Mucosa of rectum (tissue), 2 donors: Measurements from ENCODE around the gene BCAR3.

Experiments
- H3K27ac ChIP-seq, 2 donors: one replicate each; pipeline ENCODE4 v1.7.0; 2013; ENCODE audit warnings: inconsistent platforms in 2 of 2, low read depth in 2 of 2, low read length in 2 of 2
- H3K27me3 ChIP-seq, 2 donors: one replicate each; pipeline ENCODE4 v1.7.0; 2013; ENCODE audit warnings: low read length in 2 of 2; ENCODE audit not compliant: control insufficient read depth in 2 of 2, insufficient read depth in 2 of 2
- H3K36me3 ChIP-seq, 2 donors: one replicate each; pipeline ENCODE4 v1.7.0; 2013; ENCODE audit warnings: low read length in 2 of 2; ENCODE audit not compliant: control insufficient read depth in 2 of 2, insufficient read depth in 2 of 2
- H3K4me1 ChIP-seq, 2 donors: one replicate each; pipeline ENCODE4 v1.7.0; 2013; ENCODE audit warnings: low read length in 2 of 2, mild to moderate bottlenecking in 1 of 2; ENCODE audit not compliant: control insufficient read depth in 2 of 2, insufficient read depth in 2 of 2
- H3K4me3 ChIP-seq, 2 donors: one replicate each; pipeline ENCODE4 v1.7.0; 2013; ENCODE audit warnings: low read length in 2 of 2
- H3K9ac ChIP-seq, 2 donors: one replicate each; pipeline ENCODE4 v1.7.0; 2013; ENCODE audit warnings: low read length in 2 of 2, low read depth in 1 of 2, mild to moderate bottlenecking in 1 of 2
- H3K9me3 ChIP-seq, 2 donors: one replicate each; pipeline ENCODE4 v1.7.0; 2013; ENCODE audit warnings: low read length in 2 of 2; ENCODE audit not compliant: control insufficient read depth in 2 of 2
- donor health status: healthy.
- donor health status: Normal muscosa, but diverticular disease.

BCAR3 gene

DNA sequence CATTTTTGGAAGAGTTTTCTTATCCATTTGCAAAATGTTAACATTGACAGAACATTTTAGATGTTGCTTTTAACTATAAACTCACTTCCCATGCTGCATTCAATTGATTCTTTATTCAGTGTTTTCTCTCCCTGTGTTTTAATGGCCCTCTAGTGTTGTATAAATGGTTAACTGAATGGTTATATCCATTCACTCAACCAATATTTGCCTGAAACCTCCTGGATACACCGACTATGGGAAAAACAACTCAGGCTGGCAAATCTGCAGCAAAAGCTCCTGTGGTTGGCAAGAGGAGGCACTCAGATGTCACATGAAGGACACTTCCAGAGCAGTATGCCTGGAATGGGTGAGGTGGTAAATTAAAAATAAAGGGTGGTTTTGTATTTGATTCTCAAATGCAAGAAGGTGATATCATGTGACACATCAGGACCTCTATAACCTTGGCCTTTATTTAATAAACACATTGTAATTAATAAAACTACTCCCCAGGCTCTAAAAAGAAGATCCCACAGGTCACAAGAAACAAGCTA, 107.6 kb downstream of the BCAR3 start:
- Histone ChIP-seq H3K27me3 (no peaks in the 10 kb centered on the region), H3K9ac (peak overlapping the region in 1 of 2 donors; percentile 2), H3K36me3 (peaks cover 62 to 69% of the 10 kb centered on the region in 2 donors), H3K27ac (peak overlapping the region in 1 of 2 donors; percentile 23), H3K4me1 (peaks cover 11 to 15% of the 10 kb centered on the region in 2 donors), H3K4me3 (no peak overlapping the region), H3K9me3 (no peaks in the 10 kb centered on the region)

DNA sequence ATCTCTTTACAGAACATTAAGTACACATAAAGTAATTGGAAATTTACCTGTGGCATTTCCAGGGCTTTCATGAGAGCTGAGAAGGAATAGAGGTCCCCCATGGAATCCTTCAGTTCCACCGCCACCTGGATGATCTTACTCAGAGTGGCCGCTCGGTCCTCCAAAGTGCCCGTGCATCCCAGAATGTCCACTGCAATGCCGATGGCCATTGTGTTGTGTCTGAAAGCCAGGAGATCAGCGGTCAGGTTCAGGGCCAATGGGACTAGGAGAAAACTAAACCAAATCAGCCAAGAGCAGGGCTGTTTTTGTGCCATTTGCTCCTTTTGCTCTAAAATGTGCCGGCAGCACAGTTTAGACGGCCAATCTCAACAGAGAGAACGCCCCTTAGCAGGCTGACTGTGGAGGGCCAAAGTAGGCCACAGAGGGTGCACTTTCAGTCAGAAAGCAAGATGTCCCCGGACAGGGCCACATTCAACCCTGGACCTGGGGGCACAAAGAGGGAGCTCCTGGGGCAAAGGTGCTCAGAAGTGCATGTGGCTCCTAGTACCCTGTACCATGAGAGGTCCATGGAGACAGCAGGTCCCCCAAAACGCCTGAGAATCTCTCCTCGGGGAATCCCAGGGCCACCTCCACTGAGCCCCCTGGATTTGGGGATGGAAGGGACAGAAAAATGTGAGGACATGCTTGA, 109.9 kb downstream of the BCAR3 start:
- Histone ChIP-seq H3K4me1 (peaks cover 2 to 3% of the 10 kb centered on the region in 2 donors), H3K4me3 (no peak overlapping the region), H3K9ac (no peak overlapping the region), H3K27ac (no peak overlapping the region), H3K36me3 (peaks cover 73 to 77% of the 10 kb centered on the region in 2 donors), H3K27me3 (no peaks in the 10 kb centered on the region), H3K9me3 (no peaks in the 10 kb centered on the region)

DNA sequence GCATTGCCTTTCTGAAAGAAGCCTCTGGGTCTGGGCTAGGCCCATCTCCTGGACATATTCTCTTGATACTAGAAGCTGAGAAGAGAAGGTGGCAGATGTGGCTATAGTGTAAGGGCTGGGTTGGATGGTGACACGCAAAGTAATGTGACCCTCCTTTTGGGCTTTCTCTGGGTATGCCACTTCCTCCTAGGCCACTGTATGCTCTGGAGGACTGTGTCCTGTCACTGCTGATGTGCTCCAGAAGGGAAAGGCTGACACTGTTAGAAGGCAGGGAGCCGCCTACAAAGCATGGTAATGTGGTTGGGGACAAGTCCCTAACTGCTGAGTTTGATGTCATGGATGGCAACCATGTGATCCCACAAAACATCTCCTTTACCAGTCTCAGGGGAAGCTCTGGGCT, 112.1 kb downstream of the BCAR3 start:
- Histone ChIP-seq H3K36me3 (peaks cover 72 to 82% of the 10 kb centered on the region in 2 donors), H3K27me3 (no peaks in the 10 kb centered on the region), H3K4me3 (no peak overlapping the region), H3K9me3 (no peaks in the 10 kb centered on the region), H3K9ac (no peak overlapping the region), H3K4me1 (peaks cover 2 to 3% of the 10 kb centered on the region in 2 donors), H3K27ac (no peak overlapping the region)

DNA sequence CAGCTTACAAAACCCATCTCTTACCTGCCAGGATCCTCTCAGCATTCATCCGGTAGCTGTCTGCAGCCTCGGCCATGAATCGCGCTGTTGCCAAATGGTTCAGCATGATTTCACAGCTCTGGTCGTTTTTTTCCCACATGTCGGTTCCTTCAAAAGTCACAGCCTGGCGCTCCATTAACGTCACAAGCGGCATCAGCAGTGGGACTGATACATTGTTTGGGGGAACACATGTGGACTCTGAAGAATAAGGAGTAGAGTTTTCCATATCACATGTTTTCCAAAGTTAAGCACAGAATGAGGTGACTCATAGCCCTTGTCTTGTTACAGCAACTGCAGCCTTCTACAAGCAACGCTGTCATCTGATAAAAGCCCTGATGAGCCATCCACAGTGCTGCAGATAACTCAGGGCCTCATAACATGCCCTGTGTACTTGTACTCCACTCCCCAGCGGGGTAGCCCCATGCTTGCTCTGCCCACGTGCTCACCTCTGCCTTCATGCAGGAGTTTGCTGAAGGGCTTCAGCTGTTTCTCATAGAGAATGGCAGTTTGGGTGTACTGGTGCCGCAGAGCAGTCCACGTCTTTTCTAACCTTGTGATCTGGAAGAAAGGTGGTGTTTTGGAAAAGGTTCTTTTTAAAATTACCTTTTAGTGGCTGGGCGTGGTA, 114.2 kb downstream of the BCAR3 start:
- H3K9ac ChIP-seq: no peak overlapping the region
- H3K4me1 ChIP-seq: peaks cover 0 to 2% of the 10 kb centered on the region in 2 donors
- no peak overlapping the region for H3K27ac ChIP-seq
- H3K27me3 ChIP-seq: no peaks in the 10 kb centered on the region
- no peak overlapping the region for H3K4me3 ChIP-seq
- peaks cover 65 to 70% of the 10 kb centered on the region in 2 donors for H3K36me3 ChIP-seq
- H3K9me3 ChIP-seq: no peaks in the 10 kb centered on the region

DNA sequence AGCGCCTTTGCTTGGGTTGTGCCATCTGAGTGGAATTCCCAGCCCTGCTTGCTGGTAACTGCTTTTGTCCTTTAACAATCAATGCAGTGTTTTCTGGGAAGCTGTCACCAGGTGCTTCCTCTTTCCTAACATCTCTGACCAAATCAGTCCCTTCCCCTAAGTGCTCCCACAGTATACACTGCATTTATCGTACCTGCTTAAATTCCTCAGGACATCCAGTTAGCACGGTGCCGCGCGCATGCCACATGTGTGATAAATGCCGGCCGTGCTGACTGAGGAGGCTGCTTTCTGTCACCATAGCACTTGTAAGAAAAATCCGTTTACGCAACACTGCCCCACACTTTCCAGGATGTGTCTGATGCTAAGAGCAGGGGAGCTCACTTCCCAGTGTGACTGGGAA, 115.4 kb downstream of the BCAR3 start:
- Histone ChIP-seq H3K27ac (no peak overlapping the region), H3K9ac (no peak overlapping the region), H3K9me3 (no peaks in the 10 kb centered on the region), H3K36me3 (peaks cover 58 to 62% of the 10 kb centered on the region in 2 donors), H3K4me1 (peaks cover 0 to 2% of the 10 kb centered on the region in 2 donors), H3K4me3 (no peak overlapping the region), H3K27me3 (no peaks in the 10 kb centered on the region)

DNA sequence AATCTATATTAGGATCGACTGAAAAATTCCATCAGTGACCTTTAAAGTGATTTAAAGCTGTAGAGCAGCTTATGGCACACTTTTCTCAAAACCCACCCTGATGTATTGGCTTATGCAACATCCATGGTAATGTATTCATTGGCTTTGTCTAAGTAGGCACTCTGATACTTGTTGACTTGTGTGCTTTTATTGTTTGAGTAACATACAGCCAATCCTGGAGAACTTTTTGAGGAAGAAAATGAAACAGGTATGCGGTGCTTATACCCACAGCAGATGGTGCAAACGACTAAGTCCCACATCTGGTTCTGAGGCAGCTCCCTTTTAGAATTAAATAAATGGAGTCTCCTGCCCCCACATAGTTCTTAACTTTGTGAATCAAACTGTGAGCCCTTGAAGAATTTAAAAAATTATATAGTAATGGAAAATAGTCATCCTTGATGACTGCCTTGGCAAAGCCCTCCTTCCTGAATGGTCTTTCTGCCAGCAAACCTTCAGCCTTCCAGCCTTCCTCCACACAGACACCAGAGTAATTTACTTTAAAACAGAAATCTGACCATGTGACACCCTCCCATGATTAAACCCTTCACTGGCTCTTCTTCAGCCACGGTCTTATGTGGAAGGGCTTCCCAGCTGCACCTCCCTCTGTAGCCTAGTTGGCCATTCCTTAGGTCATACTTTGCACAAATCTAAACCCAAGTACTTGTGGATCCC, 116.0 kb downstream of the BCAR3 start:
- H3K4me1 ChIP-seq: peaks cover 0 to 2% of the 10 kb centered on the region in 2 donors
- H3K27me3 ChIP-seq: no peaks in the 10 kb centered on the region
- H3K27ac ChIP-seq: no peak overlapping the region
- no peak overlapping the region for H3K9ac ChIP-seq
- H3K4me3 ChIP-seq: no peak overlapping the region
- peaks cover 60 to 61% of the 10 kb centered on the region in 2 donors for H3K36me3 ChIP-seq
- no peaks in the 10 kb centered on the region for H3K9me3 ChIP-seq

DNA sequence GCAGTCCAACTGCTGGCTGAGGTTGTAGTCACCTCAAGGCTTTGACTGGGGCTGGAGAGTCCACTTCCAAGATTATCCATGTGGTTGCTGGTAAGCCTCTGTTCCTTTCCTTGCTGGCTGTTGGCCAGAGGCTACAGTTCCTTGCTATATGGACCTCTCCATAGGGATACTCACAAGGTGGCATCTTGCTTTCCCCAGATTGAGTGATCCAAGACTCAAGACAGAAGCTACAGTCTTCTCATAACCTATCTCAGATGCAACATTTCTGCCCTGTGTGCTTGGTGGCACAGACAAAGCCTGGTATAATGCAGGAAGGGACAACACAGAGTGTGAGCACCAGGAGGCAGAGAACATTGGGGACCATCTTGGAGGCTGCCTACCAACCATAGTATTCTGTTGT, 121.9 kb downstream of the BCAR3 start:
- Histone ChIP-seq H3K4me1 (peaks cover 0 to 7% of the 10 kb centered on the region in 2 donors), H3K27ac (no peak overlapping the region), H3K27me3 (no peaks in the 10 kb centered on the region), H3K9me3 (no peaks in the 10 kb centered on the region), H3K4me3 (no peak overlapping the region), H3K9ac (no peak overlapping the region), H3K36me3 (peaks cover 10 to 23% of the 10 kb centered on the region in 2 donors)

DNA sequence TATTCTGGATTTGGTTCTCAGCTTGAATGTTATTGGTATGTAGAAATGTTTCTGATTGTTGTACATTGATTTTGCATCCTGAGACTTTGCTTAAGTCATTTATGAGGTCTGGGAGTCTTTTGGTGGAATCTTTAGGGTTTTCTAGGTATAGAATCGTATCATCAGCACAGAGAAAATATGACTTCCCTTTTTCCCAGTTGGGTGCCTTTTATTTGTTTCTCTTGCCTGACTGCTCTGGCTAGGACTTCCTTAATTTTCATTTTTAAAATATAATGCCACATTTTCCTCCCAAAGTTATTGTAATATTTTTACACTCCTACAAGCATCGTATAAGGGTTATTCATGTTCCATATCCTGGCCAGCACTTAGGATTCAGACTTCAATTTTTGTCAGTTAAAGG, 122.6 kb downstream of the BCAR3 start:
- no peak overlapping the region for H3K4me3 ChIP-seq
- no peaks in the 10 kb centered on the region for H3K27me3 ChIP-seq
- H3K9ac ChIP-seq: no peak overlapping the region
- H3K36me3 ChIP-seq: peaks cover 6 to 19% of the 10 kb centered on the region in 2 donors
- no peak overlapping the region for H3K27ac ChIP-seq
- no peaks in the 10 kb centered on the region for H3K9me3 ChIP-seq
- H3K4me1 ChIP-seq: peaks cover 0 to 10% of the 10 kb centered on the region in 2 donors

DNA sequence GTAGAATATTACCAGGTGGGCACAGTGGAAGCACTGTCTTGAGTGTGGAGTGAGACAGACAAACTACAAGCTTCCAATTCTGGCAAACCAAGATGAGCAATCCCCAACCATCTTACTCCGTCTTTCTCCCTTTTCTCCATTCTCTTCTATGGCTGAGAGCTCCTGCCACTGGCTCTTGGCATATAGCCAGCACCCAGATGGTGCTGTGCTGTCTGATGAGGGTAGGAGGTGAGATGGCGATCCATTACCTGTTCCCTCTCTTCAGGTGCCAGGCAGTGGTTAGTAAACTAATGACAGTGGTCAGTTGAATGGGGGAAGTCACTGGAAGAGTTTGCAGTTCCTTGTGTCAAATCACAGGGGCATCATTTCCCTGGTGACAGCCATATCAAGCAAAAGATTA, 125.3 kb downstream of the BCAR3 start:
- Histone ChIP-seq H3K27me3 (no peaks in the 10 kb centered on the region), H3K4me1 (peaks cover 3 to 24% of the 10 kb centered on the region in 2 donors), H3K36me3 (peaks cover 4 to 13% of the 10 kb centered on the region in 2 donors), H3K9ac (no peak overlapping the region), H3K9me3 (no peaks in the 10 kb centered on the region), H3K27ac (no peak overlapping the region), H3K4me3 (no peak overlapping the region)
